Colonic mucosa (tissue), 4 donors: ENCODE data around the gene PCDHA3. TPM values are rescaled to one million over a fixed set of nuclear protein-coding genes. Genes with fewer than 3 reads are reported as not detected.
A peak's percentile ranks its signal among the peaks of the same experiment; 100 is the strongest.
"Not testable (repeated sequence)": the region's sequence is repeated elsewhere in the genome, so short reads cannot be mapped to it uniquely, and the experiment has no call there.

ENCODE experiments used
- DNase-seq: peaks from one replicate; pipeline ENCODE4 v3.0.0-alpha.2; 2020
- H3K27ac ChIP-seq: fragments of 200-600 bp; one replicate; pipeline ENCODE4 v1.8.0; 2021
- H3K27me3 ChIP-seq: fragments of 200-600 bp; one replicate; pipeline ENCODE4 v1.8.0; 2021
- H3K36me3 ChIP-seq: fragments of 200-600 bp; one replicate; pipeline ENCODE4 v1.8.0; 2021
- H3K4me1 ChIP-seq: fragments of 200-600 bp; one replicate; pipeline ENCODE4 v1.8.0; 2021; ENCODE audit warnings: mild to moderate bottlenecking
- H3K4me3 ChIP-seq: fragments of 200-600 bp; one replicate; pipeline ENCODE4 v1.8.0; 2021
- H3K9ac ChIP-seq, 2 donors: one replicate each; pipeline ENCODE4 v1.7.0; 2013; ENCODE audit warnings: control low read depth in 2 of 2, low read depth in 2 of 2, low read length in 2 of 2
- H3K9me3 ChIP-seq: fragments of 200-600 bp; one replicate; pipeline ENCODE4 v1.8.0; 2021
- intact Hi-C: fragments of 100-400 bp; cut with DNase I; formaldehyde crosslinking; loops from one replicate; pipeline ENCODE4 v1.14.1; 2022
- total RNA-seq, 2 donors: library from RNA; stranded (reverse); fragmentation: NEBNext Ultra II Directional in 1 of 2; extraction: Animal tissue kit (Norgen Biotek cat#: 25700) in 1 of 2; gene quantifications; one replicate each; pipeline ENCODE4 v1.2.1, GENCODE V29; 2021
- TF ChIP-seq, protein P1 (sequence below): fragments of 200-600 bp; IDR thresholded peaks from one replicate; pipeline ENCODE4 v1.8.0; 2022; ENCODE audit warnings: antibody characterized with exemption, mild to moderate bottlenecking
- donor health status: healthy.
- donor health status: DM: no; HTN: no; CAD: no.
- donor health status: DM: no; HTN: no; CAD: no.

PCDHA3 gene
- total RNA-seq, 2 donors from 2014 or later, result 0.11 TPM; not detected in 1

DNA sequence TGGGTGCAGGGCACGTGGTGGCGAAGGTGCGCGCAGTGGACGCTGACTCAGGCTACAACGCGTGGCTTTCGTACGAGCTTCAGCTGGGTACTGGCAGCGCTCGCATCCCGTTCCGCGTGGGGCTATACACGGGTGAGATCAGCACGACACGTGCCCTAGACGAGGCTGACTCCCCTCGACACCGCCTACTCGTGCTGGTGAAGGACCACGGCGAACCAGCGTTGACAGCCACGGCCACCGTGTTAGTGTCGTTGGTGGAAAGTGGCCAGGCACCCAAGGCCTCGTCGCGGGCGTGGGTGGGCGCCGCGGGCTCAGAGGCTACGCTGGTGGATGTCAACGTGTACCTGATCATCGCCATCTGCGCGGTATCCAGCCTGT lies 4.2 kb upstream of the PCDHA3 start:
- DNase-seq, result no peak
- H3K36me3 ChIP-seq, result no peaks in the 10 kb centered on the region
- H3K9ac ChIP-seq, result no peak overlapping the region
- H3K27me3 ChIP-seq, result no peaks in the 10 kb centered on the region
- intact Hi-C loops, result no loop called here
- no peaks in the 10 kb centered on the region for H3K4me1 ChIP-seq
- H3K27ac ChIP-seq, result no peak overlapping the region
- H3K9me3 ChIP-seq, result no peaks in the 10 kb centered on the region
- no peak overlapping the region for H3K4me3 ChIP-seq
- TF ChIP-seq, protein P1, sequence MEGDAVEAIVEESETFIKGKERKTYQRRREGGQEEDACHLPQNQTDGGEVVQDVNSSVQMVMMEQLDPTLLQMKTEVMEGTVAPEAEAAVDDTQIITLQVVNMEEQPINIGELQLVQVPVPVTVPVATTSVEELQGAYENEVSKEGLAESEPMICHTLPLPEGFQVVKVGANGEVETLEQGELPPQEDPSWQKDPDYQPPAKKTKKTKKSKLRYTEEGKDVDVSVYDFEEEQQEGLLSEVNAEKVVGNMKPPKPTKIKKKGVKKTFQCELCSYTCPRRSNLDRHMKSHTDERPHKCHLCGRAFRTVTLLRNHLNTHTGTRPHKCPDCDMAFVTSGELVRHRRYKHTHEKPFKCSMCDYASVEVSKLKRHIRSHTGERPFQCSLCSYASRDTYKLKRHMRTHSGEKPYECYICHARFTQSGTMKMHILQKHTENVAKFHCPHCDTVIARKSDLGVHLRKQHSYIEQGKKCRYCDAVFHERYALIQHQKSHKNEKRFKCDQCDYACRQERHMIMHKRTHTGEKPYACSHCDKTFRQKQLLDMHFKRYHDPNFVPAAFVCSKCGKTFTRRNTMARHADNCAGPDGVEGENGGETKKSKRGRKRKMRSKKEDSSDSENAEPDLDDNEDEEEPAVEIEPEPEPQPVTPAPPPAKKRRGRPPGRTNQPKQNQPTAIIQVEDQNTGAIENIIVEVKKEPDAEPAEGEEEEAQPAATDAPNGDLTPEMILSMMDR, result no peak

- H3K4me1 ChIP-seq, result no peaks in the 10 kb centered on the region
- no peaks in the 10 kb centered on the region for H3K36me3 ChIP-seq
- no peaks in the 10 kb centered on the region for H3K9me3 ChIP-seq
- TF ChIP-seq, protein P1, result no peak
- no peak overlapping the region for H3K27ac ChIP-seq
- no peak for DNase-seq
- peak overlapping the region; percentile 10 for H3K4me3 ChIP-seq
- no peaks in the 10 kb centered on the region for H3K27me3 ChIP-seq
- intact Hi-C loops, result no loop called here
- H3K9ac ChIP-seq, result no peak overlapping the region
Observed at GRCh38 chr5:140801494-140801841, 611 bp downstream of the PCDHA3 start.

DNA sequence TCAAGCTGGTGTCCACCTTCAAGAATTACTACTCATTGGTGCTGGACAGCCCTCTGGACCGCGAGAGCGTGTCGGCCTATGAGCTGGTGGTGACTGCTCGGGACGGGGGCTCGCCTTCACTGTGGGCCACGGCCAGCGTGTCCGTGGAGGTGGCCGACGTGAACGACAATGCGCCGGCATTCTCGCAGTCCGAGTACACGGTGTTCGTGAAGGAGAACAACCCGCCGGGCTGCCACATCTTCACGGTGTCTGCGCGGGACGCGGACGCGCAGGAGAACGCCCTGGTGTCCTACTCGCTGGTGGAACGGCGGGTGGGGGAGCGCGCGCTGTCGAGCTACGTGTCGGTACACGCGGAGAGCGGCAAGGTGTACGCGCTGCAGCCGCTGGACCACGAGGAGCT lies 1.5 kb downstream of the PCDHA3 start:
- intact Hi-C loops, H3K4me1 ChIP-seq, H3K4me3 ChIP-seq, H3K9me3 ChIP-seq, H3K27me3 ChIP-seq, H3K27ac ChIP-seq, DNase-seq, H3K36me3 ChIP-seq, H3K9ac ChIP-seq: not testable (repeated sequence)

- Histone ChIP-seq H3K9me3 (no peaks in the 10 kb centered on the region), H3K27ac (no peak overlapping the region), H3K27me3 (no peaks in the 10 kb centered on the region), H3K4me3 (no peak overlapping the region), H3K36me3 (no peaks in the 10 kb centered on the region), H3K9ac (no peak overlapping the region), H3K4me1 (no peaks in the 10 kb centered on the region)
- no peak for DNase-seq
- intact Hi-C loops, result no loop called here
- TF ChIP-seq, protein P1, result no peak
Observed at GRCh38 chr5:140802781-140803271, 2.0 kb downstream of the PCDHA3 start.

GRCh38 chr5:140806834-140807775 lies 6.2 kb downstream of the PCDHA3 start, which contains the start of gene PCDHA4:
PCDHA4 (plus strand) TSS chr5:140807068.
- Histone ChIP-seq H3K27me3 (no peaks in the 10 kb centered on the region), H3K27ac (no peak within 1 kb of the TSS), H3K4me1 (no peaks in the 10 kb centered on the region), H3K9ac (no peak within 1 kb of the TSS), H3K36me3 (no peaks in the 10 kb centered on the region), H3K9me3 (no peaks in the 10 kb centered on the region), H3K4me3 (peak within 1 kb of the TSS; percentile 17)
- DNase-seq, result peak; percentile 41
- intact Hi-C loops, result no loop called here
- TF ChIP-seq, protein P1, result no peak

GRCh38 chr5:140808241-140808888 lies 7.5 kb downstream of the PCDHA3 start:
- H3K9me3 ChIP-seq, intact Hi-C loops, H3K9ac ChIP-seq, DNase-seq, H3K27me3 ChIP-seq, H3K4me1 ChIP-seq, H3K36me3 ChIP-seq, H3K27ac ChIP-seq, H3K4me3 ChIP-seq: not testable (repeated sequence)
